Femur (tissue), 1 donor: ENCODE results near the gene SEMA5B.

Source experiments
- DNase-seq: peaks from one replicate; pipeline ENCODE4 v3.0.0-alpha.2; 2017

Gene SEMA5B, protein sequence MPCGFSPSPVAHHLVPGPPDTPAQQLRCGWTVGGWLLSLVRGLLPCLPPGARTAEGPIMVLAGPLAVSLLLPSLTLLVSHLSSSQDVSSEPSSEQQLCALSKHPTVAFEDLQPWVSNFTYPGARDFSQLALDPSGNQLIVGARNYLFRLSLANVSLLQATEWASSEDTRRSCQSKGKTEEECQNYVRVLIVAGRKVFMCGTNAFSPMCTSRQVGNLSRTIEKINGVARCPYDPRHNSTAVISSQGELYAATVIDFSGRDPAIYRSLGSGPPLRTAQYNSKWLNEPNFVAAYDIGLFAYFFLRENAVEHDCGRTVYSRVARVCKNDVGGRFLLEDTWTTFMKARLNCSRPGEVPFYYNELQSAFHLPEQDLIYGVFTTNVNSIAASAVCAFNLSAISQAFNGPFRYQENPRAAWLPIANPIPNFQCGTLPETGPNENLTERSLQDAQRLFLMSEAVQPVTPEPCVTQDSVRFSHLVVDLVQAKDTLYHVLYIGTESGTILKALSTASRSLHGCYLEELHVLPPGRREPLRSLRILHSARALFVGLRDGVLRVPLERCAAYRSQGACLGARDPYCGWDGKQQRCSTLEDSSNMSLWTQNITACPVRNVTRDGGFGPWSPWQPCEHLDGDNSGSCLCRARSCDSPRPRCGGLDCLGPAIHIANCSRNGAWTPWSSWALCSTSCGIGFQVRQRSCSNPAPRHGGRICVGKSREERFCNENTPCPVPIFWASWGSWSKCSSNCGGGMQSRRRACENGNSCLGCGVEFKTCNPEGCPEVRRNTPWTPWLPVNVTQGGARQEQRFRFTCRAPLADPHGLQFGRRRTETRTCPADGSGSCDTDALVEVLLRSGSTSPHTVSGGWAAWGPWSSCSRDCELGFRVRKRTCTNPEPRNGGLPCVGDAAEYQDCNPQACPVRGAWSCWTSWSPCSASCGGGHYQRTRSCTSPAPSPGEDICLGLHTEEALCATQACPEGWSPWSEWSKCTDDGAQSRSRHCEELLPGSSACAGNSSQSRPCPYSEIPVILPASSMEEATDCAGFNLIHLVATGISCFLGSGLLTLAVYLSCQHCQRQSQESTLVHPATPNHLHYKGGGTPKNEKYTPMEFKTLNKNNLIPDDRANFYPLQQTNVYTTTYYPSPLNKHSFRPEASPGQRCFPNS

DNA sequence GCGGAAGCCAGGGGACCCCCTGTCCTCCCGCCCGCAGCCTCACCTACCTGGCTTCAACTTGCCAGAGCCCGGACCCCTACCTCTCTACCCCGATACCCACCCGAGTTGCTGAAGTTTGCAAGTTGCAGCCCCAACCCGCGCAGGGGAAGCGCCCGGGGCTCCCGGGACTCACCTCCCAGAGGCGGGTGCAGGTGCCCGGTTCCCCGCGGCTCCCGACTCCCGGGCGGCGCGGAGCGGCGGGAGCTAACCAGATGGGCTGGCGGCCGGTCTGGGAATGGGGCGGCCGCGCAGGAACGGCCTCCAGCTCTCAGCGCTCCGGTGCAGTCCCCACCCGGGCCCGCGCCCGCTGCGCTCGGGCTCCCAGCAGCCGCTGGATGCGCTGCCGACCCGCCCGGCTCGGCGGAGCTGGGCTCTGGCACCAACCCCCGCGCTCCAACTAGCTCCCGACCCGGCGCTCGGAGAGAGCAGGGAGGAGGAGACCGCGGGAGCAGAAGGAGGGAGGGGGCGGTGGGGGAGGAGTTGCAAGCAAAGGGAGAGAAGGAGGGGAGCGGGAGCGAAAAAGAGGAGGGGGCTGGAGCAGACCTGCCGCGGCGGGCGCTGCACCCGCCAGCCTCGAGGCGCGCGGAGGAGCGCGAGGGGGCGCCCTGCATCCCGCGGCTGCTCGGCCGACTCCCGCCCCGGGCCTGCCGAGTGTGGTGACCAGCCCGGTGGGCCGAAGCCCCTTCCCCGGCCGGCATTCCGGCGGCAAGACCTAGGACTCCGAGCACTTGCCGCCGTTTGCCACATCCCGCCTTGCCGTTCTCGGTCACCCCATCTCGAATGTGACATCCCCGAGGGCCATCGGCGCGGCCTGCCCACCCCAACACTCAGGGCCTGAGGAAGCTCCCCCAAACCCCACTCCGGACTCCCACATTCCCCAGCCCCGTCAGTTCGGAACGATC, at the start of gene SEMA5B:
TSS of gene SEMA5B (minus strand) at position 472 of the 941 bp plus-strand sequence. CDS start 66,500 bp downstream, outside the sequence.
- peak; percentile 75 for DNase-seq

DNA sequence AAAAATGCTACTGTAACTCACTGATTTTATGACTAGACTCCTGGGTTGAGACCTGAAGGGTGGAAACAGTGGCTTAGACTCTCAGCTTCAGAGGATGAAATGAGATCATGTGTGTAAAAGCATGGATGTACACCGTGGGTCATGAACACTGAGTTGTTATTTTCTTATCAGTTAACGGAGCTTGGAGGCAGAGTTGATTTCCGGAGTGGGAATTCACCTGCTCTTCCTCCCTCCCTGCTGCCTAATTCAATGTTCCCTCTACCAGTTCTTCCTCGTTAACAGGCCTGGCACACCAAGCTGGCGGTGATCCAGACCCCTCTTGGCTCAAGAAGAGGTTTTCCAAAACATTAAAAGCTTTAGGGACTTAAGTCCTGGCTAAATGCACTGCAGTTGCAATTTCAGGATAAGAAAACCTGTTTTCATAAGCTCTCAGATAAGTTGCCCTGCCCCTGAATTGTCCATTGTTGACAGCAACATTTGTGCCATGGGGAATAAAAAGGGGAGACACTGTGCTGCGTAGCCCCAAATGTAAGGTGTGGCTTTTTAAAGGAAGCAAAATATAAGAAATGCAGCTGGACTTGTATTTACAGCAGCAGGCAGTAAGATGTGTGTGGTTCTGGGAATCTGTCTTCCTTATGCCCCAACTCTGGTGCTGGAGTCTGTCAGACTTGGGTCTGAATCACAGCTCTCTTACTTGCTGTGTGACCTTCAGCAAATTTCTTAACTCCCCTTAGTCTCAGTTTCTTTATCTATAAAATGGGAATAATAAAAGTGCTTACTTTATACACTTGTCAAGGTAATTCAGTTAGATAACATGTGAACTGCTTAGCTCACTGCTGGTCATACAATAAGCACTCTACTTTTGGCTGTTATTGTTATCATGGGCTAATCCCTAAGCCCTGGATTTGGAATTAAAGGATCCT, 49.2 kb upstream of the SEMA5B start:
- peak; percentile 62 for DNase-seq

DNA sequence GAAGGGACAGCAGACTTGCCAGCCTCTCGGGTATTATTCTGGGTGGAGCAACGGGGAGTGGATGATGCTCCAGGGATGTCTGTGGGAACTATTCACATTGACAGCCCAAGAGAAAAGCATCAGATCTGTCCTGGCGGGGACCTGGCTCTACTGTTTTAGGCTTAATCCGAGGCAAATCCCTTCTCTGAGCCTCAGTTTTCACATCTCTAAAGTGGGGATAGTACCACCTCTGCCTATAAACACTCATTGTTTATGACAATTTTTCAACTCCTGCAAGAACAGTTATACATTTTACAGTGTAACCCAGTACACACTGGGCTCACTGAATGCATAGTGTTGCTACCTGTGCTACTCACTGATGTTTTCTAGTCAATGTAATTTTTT, 48.5 kb upstream of the SEMA5B start:
- no peak for DNase-seq

DNA sequence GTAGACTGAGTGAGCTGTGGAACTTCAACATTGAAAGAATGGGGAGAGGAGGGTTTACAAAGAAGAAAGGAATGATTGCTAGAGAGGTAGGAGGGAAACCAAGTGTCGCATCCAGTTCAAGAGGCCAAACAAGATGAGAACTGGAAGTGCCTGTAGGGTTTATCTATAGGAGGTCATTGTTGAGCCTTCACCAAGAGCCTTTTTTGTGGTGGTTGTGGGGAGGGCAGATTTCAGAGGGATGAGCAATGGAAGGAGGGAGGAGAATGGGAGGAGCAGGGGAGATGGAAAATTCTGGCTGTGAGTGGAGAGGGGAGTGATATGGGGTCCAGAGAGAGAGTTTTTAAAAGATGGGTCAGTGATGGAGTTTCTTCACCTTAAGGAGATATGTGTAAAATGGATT, 47.8 kb upstream of the SEMA5B start:
- no peak for DNase-seq

DNA sequence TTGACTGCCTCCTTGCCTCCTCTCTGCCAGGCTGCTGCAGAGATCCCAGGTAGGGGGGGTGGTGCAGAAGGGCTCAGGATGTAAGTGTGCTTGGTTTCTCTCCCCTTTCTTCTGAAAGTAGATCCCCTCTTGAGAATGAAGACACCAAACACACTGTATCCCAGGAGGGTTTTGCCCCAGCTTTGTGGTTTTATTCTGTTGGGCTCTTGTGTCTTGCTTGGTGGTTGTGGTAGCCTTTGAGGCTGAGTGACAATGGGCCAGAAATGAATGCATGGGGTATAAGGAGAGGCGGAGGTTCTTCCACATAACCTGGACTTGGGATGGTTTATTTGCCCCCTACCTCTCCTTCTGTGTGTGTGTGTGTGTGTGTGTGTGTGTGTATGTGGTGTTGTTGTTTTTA, 45.0 kb upstream of the SEMA5B start:
- DNase-seq: no peak

DNA sequence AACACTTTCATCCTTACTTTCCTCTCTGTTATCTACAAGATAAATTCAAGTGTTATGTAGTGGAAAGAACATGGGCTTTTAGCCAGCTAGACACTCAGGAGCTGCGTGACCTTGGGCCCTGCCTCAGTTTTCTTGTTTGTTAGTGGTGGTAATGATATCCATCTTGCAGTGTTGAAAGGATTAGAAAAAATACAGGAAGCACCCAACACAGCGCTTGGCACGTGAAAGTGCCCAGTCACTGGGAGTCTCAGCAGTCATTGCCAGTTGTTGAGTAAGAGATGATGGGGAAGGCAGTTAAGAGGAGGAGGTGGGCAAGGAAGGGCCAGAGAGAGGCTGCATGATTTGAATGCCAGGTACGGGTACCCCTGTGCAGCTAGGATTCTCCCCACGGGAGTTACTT, 44.6 kb upstream of the SEMA5B start:
- DNase-seq: no peak

DNA sequence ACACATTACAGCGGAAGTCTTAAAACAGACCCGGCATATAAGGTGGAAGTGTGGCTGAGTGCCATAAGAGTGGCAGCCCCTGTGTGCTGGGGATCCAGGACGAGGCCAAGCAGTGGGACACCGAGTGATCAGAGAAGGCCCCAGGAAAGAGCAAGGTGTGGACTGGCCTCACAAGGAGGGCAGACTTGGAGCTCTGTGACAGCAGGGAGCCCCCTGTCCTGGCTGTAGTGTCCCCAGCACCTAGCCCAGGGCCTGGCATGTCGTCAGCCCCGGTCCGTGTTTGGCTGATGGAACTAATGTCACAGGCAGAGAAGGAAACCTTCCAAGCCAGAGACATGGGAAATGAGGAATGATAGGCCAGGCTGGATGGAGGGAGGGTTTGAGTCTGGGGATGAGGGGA, 44.0 kb upstream of the SEMA5B start:
- no peak for DNase-seq

DNA sequence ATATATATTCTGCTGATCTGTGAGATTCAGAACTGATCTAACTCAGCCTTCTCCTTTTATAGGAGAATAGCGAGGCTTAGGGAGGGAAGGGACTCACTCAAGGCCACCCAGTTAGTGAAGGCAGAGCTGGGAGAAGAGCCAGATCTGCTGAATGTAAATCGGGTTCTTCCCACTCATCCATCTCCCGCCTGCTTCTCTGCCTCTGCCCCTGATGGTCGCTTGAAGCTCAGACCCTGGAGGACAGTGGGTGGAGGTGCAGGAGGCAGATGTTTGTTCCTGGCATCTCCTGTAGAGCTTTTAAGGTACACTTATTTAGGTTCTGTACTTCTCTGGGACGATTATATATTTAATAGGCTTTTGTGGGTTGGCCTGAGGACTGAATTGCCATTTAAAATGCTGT, 43.6 kb upstream of the SEMA5B start:
- no peak for DNase-seq

DNA sequence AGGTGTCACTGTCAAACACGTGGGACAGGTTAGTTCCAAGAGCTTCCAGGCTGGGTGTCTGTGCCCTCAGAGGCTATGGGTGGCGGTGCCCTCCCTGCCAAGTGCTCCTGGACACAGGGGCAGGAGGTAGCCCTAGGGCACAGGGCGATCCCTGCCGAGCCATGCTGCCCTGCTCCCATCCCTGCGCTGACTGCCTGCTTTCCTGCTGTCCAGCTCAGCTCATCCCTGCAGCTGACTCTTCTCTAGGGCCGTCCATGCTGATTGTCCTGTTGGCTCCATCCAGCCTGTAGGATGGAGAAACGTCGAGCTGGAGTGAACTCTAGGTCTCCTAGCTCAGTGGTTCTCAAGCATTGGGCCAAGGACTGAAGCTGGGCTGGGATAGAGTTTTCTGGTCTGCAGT, 42.9 kb upstream of the SEMA5B start:
- DNase-seq: no peak

DNA sequence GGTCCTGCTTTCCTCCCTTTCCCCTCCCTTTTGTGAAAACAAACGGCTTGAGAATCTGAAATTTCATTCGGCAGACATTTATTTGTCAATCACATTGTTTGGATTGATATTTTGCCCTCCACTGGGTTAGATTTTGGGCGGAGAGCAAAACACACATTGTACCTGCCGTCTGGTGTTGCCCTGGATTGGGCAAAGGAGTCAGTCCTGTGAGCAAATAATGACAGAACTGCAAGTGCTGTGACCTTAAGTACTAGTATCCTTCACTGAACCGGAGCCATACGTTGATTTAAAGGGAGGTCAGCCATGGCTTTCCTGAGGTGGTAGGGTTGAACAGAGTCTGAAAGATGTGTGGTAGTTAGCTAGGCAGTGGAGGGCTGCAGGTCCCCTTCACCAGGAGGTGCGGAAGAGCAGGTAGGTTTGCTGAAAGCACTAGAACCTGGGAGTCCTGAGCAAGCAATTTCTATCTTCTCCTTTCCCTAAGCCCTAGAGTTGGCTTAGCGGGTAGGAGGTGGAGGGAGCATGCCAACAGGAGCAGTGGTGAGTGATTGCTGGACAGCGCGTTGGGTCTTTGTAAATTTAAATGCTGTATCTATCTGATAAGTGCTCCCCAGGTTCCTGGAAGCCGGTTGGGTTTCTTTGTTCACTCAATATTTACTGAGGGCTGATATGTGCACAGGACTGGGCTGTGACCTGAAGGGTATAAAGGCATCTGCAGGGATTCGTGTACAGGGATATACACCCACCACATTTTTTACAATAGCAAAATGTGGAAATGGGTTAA, 41.2 kb upstream of the SEMA5B start:
- no peak for DNase-seq

DNA sequence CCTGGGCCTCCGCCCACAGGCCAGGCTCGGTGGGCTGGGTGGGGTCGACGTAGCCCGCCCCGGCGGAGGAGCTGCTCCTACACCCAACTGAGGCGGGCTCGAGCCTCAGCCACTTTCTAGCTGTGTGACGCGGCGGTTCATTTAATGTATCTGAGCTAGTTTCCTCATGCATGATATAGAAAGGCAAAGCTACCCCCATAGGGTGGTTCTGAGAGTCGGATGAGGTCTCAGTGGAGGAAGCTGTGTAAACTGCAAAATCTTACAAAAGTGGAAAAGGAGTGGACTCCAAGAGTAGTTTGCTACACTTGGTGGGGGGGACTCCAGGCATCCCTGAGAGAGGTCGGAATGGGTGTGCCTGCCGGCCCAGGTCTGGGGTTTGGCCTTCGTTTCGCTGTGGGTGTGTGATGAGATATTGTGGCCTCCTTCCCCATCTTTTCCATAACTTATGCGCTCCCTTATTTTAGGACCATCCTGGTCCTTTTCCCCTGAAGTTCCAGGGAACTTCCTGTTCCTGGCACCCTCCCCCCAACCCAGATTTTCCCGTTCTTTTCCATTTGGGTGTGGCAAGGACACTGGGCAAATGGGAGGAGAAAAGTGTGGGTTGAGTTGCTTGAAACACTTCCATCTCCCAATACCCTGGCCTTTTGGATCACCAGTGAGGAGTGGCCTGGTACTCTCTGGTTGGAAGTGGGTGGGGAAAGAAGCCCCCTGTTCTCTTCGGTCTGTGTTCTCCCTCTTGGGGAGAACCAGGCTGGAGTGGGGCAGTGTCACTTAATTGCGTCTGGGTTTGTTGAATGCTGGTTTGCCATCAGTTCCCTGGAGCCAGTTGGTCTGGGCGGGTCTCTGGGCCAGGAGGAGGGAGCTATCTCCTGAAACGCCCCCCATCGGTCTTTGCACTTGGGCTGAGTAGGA, 40.4 kb upstream of the SEMA5B start:
- no peak for DNase-seq

DNA sequence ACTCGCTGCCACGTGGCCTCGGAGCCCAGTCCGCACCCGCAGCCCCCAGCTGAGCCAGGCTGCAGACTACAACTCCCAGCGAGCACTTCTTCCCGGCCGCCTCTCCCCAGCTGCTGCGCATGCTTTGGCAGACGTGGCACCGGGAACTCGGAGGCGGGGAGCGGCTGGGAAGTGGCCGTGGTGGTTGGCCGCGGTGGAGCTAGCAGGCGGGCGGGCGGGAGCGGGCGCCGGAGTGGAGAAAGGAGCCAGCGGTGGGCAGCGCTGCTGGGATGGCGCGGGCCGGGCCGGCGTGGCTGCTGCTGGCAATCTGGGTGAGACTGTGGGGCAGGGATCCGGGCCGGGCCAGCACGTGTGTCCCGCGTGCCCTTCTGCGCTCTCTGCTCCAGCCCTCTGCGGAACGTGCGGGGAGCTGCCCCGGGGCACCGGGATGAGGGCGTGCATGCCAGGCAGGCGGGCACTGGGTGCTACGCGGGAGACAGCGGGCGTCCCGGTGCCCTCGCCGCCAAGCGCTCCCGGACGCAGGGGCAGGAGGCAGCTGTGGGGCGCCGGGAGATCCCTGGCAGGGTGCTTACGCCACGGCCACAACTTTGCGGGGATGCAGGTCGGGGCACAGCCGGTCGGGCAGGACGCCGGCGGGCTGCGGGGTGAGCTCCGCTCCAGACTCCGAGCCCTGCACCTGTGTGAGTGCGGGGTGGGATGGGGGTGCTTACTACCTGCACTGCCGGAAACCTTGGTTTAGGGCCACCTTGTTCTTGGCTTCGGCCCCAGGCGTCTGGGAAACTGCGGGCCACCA, 39.5 kb upstream of the SEMA5B start, which contains the start of gene PDIA5:
TSS of gene PDIA5 (plus strand) at position 130 of the 793 bp plus-strand sequence. CDS start at position 270, 140 bp downstream.
- peak; percentile 96 for DNase-seq

DNA sequence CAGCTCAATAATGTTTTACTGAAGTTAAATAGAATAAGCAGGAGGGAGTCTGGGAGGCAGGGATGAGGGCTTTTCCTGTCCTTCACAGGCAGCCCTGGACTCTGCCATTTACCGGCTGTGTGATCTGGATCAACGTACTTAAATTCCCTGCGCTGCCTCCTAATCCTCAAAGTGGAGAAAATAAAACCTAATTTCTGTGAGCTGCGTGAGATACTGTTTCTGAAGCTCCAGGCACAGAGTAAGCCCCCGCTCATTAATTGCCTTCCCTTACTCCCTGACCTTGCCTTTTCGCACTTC, 39.0 kb upstream of the SEMA5B start:
- DNase-seq: no peak

DNA sequence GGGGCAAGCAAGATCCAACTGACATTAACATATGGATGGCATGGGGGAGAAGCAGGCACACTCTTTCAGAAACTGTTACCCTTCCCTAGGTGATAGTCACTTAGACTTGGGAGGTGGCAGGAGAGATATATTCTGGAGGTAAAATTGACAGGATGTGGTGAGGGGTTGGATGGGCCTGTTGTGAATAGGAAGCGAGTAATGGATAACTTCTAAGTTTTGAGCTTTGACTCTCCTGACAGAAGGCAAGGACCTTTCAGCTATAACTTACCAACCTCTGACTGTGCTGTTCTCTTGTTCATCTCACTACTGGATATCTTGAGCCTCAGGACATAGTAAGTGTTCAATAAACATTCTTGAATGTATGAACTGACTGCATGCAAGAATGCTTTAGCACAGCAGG, 37.4 kb upstream of the SEMA5B start:
- DNase-seq: no peak

DNA sequence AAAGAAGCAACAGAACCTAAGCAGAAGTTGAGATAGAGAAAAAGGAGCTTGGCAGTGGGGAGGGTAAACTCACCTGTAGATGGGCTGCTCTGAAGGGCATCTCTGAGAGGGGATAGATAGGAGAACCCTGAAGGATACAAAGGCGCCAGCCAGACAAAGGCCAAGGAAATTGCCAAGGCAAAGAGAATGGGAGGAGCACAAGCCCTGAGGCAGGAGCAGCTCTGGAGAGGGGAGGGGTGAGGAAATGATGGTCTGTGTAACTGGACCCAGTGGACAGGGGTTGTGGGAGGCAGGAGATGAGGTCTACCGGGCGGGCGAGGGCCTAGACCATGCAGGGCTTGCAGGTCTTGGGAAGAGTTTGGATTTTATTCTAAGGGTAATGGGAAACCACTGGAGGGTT, 36.9 kb upstream of the SEMA5B start:
- DNase-seq: no peak

DNA sequence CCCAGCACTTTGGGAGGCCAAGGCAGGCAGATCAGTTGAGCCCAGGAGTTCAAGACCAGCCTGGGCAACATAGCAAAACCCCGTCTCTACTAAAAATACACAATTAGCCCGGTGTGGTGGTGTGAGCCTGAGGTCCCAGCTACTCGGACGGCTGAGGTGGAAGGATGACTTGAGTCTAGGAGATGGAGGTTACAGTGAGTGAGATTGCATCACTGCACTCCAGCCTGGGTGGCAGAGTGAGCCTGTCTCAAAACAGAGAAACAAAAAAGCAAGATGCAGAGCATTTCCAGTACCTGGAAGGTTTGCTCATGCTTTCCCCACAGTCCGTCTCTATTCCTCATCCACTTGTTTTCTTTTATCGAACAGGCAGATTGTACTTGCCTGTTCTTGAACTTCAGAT, 35.5 kb upstream of the SEMA5B start:
- no peak for DNase-seq

DNA sequence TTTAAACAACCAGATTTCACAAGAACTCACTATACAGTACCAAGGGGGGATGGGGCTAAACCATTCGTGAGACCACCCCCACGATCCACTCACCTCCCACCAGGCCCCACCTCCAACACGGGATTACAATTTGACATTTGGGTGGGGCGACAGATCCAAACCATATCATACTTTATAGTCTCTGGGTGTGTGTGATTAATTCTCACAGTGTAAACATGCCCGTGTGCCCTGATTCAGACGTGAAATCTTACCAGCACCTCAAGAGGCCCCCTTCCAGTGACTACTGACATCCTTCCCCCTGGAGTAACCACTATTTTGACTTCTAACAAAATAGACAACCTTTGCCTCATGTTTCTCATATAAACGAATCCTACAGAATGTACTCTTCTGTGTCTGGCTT, 34.3 kb upstream of the SEMA5B start:
- no peak for DNase-seq

DNA sequence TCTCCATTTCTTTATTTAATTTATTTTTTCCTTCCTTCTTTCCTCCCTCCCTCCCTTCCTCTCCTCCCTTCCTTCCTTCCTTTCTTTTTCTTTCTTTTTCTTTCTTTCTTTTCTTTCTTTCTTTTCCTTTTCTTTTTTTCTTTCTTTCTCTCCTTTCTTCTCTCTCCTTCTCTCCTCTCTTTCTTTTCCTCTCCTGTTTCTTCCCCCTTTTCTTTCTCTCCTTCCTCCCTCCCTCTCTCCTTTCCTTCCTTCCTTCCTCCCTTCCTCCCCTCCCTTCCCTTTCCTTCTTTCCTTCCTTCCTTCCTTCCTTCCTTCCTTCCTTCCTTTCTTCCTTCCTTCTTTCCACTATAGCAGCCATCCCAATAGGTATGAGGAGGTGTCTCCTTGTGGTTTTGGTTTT, 32.5 kb upstream of the SEMA5B start:
- DNase-seq: no peak
